Measurements from ENCODE around the gene DACH1.

The DACH1 gene

DNA sequence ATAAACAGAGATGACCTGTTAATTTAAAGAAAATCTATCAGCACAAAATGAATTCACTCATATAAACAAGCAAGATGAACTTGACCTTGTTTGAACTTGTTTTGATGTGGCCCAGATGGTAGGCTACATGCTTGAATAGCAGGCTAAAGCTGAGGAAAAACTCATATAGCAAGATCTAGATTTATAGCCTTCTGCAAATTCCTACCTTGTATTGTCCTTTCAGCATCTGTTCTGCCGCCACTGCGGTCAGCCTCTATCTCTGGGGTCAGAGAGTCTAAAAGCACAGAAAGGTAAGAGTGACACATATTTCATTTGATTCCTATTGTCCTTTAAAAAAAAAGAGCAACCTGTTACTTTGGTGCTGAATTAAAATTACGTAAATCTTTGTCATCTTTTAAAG is 392.1 kb downstream of the DACH1 start:
- DNase-seq, result no peak

GRCh38 chr13:71469626-71470025 is 397.4 kb downstream of the DACH1 start:
- DNase-seq, result no peak

GRCh38 chr13:71464686-71465085 is 402.3 kb downstream of the DACH1 start:
- no peak for DNase-seq

GRCh38 chr13:71461892-71462291 is 405.1 kb downstream of the DACH1 start:
- no peak for DNase-seq

GRCh38 chr13:71460211-71460610 is 406.8 kb downstream of the DACH1 start:
- DNase-seq, result no peak

DNA sequence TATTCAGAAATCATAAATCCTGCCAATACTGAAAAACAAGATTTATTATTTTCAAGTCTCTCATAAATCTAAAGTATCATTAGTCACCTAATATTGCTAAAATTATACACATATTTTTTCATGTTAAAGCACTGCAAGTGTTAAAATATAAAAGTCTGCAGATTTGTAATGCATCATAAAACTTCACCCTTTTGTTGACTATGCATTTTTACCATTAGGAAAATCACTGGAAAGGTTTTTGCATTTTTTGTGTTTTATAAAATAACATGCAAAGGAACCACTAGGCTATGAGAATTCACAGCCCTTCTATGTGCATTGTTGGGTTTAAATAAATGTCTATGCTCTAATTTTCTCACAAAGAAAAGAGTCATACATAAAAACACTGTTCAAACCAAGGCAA is 407.3 kb downstream of the DACH1 start:
- DNase-seq, result no peak

- DNase-seq, result no peak
Observed at GRCh38 chr13:71457645-71458044, 409.4 kb downstream of the DACH1 start.

DNA sequence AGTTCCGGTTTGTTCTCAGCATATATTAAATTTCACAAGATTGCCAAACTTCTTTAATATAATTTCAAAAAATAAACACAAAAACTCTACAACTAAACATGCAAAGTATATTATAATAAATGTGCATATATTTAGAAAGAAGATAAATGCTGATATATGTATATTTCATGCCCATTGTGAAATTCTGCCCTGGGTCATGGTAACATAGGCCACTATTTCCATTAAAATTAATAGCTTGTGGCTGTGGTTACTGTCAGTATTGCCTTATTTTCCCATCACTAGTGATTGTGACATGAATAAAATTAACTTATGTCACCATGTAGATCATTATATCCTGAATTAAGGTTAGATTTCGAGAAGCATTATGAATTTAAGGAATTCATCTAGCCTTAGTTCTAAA is 410.9 kb downstream of the DACH1 start:
- no peak for DNase-seq

DNA sequence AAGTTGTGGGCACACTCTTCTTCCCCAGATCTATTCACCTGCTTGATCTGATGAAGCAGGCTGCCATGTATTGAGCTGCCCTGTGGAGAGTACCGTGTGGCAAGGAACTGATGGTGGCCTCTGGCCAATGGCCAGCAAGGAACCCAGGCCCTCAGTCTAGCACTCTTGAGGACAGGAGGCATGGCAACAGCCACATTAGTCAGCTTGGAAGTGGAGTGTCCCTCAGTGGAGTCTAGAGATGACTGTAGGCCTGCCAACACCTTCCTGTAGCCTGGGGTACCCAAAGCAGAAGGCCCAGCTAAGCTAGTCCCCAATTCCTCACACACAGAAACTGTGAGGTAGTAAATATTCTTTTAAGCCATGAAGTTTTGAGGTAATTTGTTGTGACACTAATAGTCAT is 412.5 kb downstream of the DACH1 start:
- no peak for DNase-seq

GRCh38 chr13:71448080-71448630 is 418.8 kb downstream of the DACH1 start:
- no peak for DNase-seq

- no peak for DNase-seq
Observed at GRCh38 chr13:71437704-71438103, 429.3 kb downstream of the DACH1 start.

DNA sequence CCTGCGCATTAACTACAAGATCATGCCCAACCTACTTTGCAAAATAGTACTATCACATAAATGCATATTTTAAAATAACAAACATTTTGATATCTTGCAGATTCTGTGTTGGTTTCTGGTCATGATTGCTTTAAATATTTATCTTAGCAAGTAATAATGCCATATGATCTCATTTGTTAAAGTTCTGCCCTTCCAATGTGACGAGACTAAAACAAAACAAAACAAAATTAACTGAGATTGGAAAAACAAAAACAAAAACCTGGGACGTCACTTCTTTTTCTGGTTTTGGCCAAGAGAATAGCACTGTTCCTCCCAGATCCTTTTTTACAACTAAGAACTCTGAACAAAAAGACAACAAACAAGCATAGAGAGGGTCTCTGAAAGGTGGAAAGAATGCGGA is 436.3 kb downstream of the DACH1 start:
- DNase-seq, result no peak

DNA sequence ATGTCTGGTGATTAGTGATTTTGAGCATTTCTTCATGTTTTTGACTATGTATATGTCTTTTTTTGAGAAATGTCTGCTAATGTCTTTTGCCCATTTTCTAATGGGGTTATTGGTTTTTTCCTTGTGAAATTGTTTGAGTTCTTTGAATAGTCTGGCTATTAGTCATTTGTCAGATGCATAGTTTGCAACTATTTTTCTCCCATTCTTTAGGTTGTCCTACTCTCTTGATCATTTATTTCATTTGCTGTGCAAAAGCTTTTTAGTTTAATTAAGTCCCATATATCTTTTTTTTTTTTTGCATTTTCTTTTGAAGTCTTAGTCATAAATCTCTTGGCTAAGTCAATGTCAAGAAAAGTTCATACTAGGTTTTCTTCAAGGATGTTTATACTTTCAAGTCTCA is 449.8 kb downstream of the DACH1 start:
- DNase-seq, result no peak

GRCh38 chr13:71412231-71412630 is 454.8 kb downstream of the DACH1 start:
- DNase-seq, result no peak

- DNase-seq, result no peak
Observed at GRCh38 chr13:71408416-71408815, 458.6 kb downstream of the DACH1 start.

- no peak for DNase-seq
Observed at GRCh38 chr13:71399631-71400215, 467.3 kb downstream of the DACH1 start.

- no peak for DNase-seq
Observed at GRCh38 chr13:71396149-71396548, 470.9 kb downstream of the DACH1 start.

GRCh38 chr13:71395053-71395452 is 472.0 kb downstream of the DACH1 start:
- DNase-seq, result no peak

GRCh38 chr13:71394176-71394575 is 472.8 kb downstream of the DACH1 start:
- no peak for DNase-seq
